RPMI7951 (cell line): Measurements from ENCODE around the gene ATP2B3. TPM values are rescaled to one million over a fixed set of nuclear protein-coding genes. Genes with fewer than 3 reads are reported as not detected.

Source experiments
- DNase-seq: peaks from one replicate; pipeline ENCODE4 v3.0.0-alpha.2; 2012; ENCODE audit warnings: low read depth
- total RNA-seq: library from RNA; depleted of rRNA; stranded (reverse); fragments of >200 nt; shearing (Covaris generic); gene quantifications from 2 replicates; pipeline ENCODE4 v1.2.3, GENCODE V29; 2014

The ATP2B3 gene
- total RNA-seq, 1 experiment from 2014 or later, result not detected

DNA sequence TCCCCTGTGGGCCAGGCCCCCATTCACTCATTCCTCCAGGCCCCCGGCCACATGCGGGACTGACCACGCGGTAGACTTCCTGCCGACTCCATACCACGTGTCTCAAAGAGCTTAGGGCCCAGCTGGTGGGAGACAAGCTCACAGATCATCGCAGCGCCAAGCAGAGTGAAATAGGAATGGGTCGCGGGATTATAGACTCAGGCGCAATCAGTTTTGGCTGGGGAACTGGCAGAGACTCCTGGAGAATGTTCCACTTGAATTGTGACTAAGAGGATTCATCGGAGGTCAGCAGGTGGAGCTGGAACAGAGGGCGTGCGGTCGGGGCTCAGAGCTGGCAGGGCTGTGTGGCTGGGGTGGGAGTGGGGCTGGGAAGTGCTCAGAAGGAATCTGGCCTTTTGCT, 15.6 kb downstream of the ATP2B3 start:
- no peak for DNase-seq

DNA sequence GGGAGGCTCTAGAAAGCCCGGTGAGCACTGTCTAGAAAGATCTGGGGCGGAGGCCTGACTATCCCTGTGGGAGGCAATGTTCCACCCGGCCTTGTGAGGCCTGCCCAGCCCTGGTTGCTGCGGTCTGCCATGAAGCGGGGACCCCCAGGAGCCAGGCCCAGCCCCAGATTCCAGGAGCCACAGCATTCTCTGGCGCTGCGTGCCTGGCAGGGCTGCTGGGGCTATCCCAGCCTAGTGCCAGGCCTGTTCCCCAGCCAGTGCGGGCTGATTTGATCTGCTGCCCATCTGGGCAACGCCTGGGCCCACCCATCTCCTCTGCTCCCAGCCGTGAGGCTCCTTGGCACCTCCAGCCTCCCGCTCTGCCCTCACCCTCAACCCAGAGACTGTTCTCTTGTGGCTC, 19.6 kb downstream of the ATP2B3 start:
- no peak for DNase-seq

DNA sequence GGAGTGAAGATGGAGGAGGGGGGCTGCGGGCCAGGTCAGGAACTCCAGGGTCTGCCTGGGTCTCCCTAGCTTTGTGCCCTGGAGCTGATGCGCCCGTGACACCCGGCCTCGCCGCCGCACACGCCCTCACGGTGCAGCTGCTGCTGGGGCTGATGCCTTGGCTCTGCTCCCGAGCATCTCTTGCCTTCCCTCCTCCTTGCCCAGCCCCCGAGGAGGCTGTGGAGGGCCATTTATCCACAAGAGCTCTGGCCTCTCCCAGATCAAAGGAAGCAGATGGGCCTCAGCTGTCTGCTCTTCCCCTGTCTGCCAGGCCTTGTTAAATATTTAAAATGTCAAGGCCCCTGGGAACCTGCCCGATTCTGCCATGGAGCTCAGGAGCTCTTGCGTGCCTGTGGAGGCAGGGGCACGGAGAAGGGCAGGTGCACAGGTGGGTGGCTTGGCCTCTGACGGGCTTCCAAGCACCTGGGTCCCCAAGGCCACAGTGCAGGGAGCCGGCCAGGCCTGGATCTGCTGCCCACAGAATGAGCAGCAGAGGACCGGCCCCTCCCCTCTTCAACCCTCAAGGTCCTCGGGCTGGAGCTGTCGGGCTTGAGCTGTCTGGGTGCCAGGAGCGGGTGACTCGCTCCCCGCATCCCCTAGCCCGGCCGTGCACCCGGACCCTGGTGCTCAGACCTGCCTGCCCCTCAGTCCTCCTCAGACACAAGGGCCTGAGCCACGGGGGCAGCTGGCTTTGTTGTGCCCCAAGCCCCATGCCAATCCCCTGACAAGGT, 20.3 kb downstream of the ATP2B3 start:
- DNase-seq, result no peak

DNA sequence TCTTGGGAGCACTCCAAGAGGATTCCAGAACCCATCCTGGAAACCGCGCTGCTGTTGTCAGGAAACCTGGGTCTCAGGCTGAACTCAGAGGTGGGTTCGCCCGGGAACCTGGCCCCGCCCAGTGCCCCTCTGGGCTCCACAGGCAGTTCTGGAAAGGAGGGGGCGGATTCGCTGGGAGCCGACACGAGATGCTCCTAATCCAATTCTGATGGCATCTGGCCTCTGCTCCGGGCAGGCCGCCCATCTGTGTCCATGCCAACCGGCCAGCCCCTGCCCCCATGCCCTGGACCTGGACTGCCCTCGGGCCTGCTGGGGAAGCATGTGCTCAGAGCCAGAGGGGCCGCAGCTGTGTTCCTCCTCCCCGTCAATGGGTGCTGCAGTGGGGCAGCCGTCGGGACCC, 21.0 kb downstream of the ATP2B3 start:
- no peak for DNase-seq

DNA sequence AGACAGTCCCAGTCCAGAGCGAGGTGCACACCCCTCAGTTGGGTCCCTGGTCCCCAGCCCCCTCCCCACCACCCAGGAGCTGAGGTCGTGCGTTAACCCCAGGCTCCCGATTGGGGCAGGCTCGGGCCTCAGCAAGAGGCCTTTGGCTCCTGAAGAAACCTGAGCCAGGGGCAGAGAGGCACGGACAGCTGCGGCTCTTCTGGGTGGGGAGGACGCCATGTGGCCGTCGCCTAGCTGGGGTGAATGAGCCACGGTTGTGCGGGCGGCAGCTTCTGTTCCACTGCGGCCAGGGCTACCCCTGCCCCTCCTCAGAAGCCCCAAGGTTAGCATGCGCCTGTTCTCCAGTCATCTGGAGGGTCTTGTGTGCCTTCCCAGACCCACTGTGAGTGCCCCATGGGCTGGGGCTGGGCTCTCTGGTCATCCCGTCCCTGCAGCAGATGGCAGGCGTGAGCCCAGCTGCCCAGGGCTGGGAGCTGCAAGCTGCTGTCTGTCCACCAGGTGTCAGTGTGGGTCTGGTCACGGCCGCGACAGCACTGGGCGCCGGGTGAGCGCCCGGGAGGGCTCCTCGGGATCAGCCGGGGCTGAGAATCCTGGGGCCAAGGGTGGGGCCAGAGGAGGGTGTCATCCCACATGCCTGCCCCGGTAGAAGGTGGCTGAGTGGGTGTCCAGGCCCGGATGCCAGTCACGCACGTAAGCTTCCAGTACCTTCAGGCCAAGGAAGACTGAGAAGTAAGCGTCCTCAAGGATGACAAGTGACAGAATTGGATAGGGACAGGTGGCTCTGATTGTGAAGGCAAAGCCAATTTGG, 21.9 kb downstream of the ATP2B3 start:
- DNase-seq, result peak; percentile 32

DNA sequence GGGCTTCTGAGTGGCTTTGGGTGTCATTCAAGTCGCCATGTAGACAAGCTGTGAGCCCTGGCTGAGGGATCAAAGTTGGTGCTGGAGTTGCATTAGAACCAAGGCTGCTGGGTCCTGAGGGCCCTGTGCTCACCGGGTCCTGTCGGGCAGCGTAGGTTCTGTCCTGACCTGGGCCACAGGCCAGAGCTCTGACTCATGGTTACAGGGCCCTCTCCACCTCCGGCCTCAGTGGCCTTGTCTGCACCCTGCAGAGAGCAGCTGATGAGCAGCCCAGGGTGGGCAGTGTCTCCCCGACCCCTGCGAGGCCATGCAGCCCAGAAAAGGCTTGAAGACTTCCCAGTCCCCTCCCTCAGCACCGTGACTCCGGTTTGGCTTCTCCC, 22.5 kb downstream of the ATP2B3 start:
- DNase-seq, result no peak

DNA sequence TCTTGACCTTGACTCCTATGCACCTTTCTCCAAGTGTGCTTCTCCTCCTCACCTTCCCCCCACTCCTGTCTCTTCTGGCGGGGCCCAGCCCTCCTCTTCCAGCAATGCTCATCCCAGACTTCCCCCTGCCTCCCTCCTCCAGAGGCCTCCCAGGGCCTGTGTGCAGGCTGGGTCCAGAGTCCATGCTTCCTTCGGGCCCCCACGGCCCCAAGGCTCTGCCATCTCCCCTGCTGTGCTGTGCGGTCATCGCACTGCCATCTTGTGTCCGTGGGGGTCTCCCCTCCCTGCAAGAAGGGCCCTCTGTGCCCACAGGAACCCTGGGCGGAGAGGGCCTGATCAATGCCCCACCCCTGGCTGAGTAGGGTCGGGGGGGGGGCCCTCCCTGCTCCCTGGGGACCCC, 27.3 kb downstream of the ATP2B3 start:
- no peak for DNase-seq

DNA sequence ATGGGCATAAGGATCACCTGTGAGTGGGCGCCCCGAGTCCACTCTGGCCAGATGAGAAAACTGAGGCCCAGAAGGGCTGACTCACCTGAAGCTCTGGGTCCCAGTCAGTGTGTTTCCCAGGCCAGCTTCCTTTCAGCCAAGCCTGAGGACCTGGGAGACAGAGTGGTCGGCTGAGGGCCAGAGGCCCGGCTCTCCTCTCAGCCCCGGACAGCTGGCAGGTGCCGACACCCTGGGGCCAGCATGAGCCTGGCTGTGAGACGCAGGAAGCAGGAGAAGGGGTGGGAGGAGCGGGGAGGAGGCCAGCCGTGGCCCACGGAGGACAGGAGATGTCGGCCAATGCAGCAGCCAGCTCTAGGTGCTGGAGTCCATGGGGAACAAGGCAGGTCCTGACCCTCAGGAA, 28.9 kb downstream of the ATP2B3 start:
- no peak for DNase-seq

DNA sequence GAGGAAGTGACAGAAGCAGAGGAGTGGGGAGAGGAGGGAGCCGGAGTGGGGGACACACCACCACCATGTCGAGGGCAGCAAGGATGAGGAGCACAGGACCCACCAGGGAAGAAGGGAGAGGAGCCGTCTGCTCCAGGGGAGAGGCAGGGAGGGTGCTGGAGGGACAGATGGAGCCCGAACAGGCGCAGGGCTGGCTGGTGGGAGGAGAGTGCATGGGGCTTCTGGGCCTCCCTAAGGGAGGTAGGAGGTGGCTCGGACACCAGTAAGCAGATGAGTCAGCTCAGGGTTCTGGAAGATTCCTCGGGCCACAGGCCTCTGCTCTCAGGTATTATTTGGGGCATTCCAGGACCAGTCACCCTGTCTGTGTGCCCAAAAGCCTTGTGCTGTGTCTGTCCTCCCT, 29.8 kb downstream of the ATP2B3 start:
- DNase-seq, result no peak

DNA sequence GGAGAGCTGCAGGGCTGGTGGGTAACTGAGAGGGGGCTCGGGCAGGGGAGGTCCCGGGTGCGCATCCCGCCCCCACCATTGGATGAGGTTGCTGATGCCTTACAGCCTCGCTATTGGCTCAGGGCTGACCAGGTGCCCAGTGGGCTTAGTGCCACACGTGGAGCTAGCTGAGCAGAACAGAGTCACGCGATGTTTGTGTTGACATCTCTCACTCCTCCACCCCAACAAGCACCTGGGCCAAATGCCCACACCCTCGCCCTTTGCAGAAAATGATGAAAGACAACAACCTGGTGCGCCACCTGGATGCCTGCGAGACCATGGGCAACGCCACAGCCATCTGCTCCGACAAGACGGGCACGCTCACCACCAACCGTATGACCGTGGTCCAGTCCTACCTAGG, 31.8 kb downstream of the ATP2B3 start:
- no peak for DNase-seq

DNA sequence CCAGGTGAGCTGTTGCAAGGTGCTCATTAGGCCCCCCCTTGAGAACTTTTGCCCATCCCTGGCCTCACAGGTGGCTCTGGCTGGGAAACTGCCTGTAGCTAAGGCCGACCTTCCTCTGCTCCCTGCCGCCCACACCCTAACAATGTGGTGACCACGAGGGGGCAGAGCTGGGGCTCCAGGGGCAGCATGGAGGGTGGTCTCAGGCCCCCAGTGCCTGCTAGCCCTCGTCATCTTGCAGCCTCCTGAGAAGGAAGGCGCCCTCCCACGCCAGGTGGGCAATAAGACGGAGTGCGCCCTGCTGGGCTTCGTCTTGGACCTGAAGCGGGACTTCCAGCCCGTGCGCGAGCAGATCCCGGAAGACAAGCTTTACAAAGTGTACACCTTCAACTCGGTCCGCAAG, 32.4 kb downstream of the ATP2B3 start:
- DNase-seq, result no peak

DNA sequence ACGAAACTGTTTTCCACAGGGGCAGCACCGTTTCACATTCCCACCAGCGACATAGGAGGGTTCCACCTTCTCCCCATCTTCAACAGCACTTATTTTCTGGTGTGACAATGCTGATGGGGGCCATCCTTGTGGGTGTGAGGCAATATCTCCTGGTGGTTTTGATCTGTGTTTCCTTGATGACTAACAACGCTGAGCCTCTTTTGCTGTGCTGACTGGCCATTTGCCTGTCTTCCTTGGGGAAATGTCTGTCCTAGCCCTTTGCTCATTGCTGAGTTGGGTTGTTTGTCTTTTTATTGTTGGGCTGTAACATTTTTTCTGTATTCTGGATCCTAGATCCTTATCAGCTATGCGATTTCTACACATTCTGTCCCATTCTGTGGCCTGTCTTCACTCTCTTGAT, 33.7 kb downstream of the ATP2B3 start:
- peak; percentile 3 for DNase-seq

DNA sequence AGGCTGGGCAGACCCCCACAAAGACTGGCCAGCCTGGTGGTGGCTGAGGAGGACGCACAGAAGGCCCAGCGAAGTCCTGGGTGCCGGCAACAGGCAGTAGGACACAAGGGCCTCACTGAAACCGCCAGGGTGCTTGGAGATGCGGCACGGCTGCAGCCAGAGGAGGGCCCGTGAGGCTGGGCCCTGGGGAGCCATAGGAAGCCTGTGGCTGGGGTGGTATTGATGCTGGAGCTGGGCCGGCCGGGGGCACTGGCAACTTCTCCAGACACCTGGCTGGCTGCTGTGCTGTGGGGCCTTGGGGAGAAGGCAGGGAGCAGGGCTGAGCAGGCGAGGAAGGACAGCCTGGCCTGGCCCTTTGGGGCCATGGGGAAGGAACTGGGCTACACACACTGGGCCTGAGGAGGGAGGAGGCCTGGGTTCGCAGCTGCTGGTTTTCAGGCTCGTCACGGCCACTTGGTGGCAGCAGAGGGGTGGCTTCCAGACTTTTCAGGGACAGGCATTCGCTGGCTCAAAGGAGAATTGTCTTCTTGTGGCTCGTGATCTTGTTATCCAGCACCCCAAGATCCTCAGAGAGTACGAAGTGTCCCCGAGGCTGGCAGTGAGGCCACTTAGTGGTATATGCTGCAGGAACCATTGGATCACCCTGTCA, 37.2 kb downstream of the ATP2B3 start:
- DNase-seq, result peak; percentile 29

DNA sequence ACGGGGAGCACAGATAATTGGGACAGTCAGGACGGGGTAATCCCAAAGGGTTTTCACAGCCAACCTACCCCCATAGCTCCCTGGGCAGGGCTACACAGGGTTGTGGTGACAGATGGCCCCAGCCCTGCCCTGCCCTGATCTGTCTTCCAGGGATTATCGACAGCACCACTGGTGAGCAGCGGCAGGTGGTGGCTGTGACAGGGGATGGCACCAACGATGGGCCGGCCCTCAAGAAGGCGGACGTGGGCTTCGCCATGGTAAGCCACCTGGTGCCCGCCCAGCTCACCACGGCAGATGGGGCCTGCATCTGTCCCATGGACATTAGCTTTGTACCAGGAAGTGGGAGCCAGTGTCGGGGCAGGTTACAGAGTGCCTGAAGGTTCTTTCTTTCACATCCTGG, 39.3 kb downstream of the ATP2B3 start:
- no peak for DNase-seq

DNA sequence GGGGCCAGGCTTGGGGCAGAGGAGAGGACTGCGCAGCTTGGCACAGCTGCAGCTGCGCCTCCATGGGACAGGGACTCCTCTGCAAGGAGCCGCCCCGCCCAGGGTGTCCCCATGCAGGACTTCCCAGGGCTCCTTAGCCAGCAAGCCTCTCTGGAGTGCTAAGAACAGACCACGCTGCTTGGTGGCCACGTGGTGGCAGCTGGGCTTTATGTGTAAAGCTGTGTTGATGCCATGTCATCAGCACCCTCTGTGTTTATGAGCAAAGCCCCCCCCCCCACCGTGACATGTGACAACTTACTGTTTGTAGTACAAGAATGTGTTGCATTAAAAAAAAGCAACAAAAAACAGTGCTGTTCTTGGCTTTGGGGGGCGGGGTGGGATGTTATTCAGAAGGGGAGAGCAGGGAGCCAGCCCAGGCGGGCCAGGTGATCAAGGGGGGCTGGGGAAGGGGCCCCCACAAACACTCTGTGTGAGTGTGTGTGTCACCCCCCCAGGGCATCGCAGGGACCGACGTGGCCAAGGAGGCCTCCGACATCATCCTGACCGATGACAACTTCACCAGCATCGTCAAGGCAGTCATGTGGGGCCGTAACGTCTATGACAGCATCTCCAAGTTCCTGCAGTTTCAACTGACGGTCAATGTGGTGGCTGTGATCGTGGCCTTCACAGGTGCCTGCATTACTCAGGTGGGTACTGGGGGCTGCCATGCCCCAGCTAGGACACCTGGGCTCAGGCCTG, 40.3 kb downstream of the ATP2B3 start:
- no peak for DNase-seq

DNA sequence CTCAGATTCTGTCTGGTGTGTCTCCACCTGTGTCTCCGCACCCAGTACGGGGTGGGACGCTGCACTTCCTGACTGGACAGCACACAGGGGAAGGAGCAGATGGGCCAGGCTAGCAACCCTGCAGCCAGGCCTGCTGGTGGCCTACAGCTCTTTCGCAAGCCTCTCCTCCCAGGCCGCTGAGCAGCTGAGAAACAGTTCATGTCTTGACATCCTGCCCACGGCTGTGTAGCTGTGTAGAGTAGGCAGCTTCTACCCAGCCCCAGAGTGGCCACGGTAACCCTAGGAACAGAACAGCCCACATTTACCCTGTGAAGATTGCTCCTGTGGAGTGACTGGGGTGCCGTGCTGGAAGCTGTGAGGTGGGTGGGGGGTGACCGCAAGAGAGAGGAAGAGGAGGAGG, 42.6 kb downstream of the ATP2B3 start:
- no peak for DNase-seq

DNA sequence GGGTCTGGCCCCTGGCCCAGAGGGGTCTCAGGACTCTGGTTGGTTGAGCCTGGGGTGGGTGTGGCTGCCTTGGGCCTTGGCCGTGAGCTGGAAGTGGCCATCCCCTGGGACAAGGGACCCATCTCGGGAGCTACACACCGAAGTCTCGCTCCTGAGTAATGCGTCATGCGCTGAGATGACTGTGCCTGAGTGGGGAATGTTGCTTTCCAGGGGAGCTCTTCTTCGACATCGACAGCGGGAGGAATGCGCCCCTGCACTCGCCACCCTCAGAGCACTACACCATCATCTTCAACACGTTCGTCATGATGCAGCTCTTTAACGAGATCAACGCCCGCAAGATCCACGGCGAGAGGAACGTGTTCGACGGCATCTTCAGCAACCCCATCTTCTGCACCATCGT, 43.0 kb downstream of the ATP2B3 start:
- DNase-seq, result no peak

DNA sequence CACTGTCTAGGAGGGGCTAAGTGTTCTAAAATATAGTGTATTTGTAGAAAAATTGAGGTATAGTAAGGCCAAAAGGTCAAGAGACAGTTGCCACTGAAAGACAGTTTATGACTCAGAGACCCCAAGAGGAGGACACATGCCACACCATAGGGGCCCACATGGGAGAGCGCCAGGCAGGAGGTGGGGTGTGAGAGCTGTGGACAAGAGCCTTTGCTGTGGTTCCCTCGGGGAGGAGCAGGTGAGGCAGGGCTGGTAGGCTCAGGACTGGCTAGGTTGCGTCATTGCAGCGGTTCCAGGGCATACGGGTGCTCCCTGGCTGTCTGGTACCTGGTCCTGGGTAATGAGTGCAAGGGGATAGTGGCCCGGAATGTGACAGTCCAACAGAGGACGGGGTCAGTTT, 43.9 kb downstream of the ATP2B3 start:
- no peak for DNase-seq

DNA sequence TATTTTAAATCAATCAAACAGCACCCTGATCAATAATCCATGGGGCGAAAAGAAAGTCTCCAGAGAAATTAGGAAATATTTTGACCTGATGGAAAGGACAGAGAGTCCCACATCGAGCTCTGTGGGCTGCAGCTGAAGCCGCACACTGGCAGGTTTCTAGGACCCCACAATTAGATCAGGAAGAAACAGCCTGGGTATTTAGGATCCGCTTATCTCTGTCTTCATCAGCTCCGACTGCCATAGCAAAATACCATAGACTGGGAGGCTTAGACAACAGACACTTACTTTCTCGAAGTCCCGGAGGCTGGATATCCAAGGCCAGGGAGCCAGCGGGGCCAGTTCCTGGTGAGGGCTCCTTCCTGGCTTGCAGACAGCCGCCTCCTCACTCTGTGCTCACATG, 45.1 kb downstream of the ATP2B3 start:
- DNase-seq, result no peak

DNA sequence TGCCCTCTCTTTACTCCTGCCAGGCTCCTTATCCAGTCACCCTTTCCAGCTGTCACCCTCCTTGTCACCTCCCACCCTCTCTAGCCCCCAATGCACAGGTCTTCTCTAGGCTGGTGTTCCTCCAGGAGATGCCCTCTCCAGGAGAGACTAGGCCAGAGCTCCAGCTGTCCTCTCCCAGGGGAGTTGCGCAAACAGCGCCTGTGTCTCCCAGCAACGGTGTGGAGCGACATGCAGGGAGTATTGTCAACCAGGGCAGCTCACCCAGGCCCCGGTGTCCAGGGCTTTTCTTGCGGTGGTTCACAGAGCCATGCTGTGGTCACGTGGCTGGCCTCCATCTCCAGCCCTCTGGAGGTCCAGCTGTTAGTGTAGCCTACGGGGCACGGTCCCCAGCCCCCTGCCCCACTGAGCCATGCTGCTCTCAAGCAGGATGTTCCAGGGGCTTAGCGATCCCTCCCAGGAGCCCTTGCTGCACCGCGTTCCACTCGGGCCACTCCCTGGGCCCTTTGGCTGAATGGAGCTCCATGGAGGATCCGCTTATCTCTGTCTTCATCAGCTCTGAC, 46.7 kb downstream of the ATP2B3 start:
- DNase-seq, result no peak

DNA sequence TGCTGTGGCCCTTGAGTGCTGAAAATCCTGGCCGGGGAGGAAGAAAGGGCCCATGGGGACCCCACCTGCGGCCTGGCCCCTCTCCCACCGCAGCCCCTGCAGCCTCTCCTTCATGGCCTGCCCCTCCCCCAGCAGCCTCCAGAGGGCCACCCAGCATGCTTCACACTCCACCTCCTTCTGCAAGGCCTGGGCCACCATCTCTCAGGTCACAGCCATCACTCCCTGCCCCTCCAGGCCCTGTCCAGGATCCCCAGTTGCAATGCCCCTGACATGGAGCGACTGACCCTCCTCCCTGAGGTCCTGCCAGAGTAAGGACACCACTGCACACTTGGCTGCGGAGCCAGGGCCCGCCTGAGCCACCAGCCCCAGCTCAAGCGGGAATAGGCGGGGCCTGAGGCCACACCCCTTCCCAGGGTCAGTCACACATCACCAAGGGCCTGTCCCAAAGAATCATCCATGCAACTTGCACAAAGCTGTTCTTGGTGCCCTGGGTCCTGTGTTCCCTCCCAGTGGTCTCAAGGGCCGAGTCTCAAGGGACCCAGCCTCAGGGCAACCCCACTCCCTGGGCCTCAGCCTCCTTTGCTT, 48.6 kb downstream of the ATP2B3 start:
- DNase-seq, result no peak
